ENCODE results near the gene STS. TPM values are rescaled to one million over a fixed set of nuclear protein-coding genes. Genes with fewer than 3 reads are reported as not detected.
A peak's percentile ranks its signal among the peaks of the same experiment; 100 is the strongest.

STS gene
- total and polyA plus RNA-seq, 10 of the 15 experiments (the other 5 are each of a cell fraction or from before 2014, with no cell fraction given), result 1.6 to 19.4 (median 4.7) TPM

- TF ChIP-seq PKNOX1 (IDR thresholded peaks at IDR 0.05) (peak; percentile 58), SREBF2 (IDR thresholded peaks at IDR 0.05; ENCODE audit: low read length) (no peak), IRF4 (IDR thresholded peaks at IDR 0.05; ENCODE audit: low read depth, low read length) (no peak), ZNF217 (IDR thresholded peaks at IDR 0.05) (no peak), LARP7 (IDR thresholded peaks at IDR 0.05) (0 out of 2 replicates have a peak, but pooled peaks have one; percentile 14), ZNF384 (IDR thresholded peaks at IDR 0.05; ENCODE audit: borderline replicate concordance, low read depth, low read length) (no peak), BCL11A (IDR thresholded peaks at IDR 0.05; ENCODE audit: low read depth, low read length) (0 out of 2 replicates have a peak, but pooled peaks have one; percentile 6), RUNX3 (IDR thresholded peaks at IDR 0.05; ENCODE audit: low read length) (no peak), TCF3 (IDR thresholded peaks at IDR 0.05; ENCODE audit: borderline replicate concordance, insufficient read depth, low read depth, low read length) (peak; percentile 84), RBBP5 (conservative IDR thresholded peaks at IDR 0.05) (no peak), SRF (IDR thresholded peaks at IDR 0.05; ENCODE audit: low read depth in 2 of 2, low read length in 2 of 2) (no peak), KLF5 (IDR thresholded peaks at IDR 0.05; ENCODE audit: partially characterized antibody) (no peak), EED (IDR thresholded peaks at IDR 0.05; ENCODE audit: low read depth) (peak; percentile 66; the same call in 1 of the 2 replicates), NR2C1 (IDR thresholded peaks at IDR 0.05) (0 out of 2 replicates have a peak, but pooled peaks have one; percentile 10), ASH2L (IDR thresholded peaks at IDR 0.05; ENCODE audit: borderline replicate concordance, low read depth) (no peak), SUPT20H (IDR thresholded peaks at IDR 0.05; ENCODE audit: borderline replicate concordance, control insufficient read depth, low read depth, low read length) (no peak), CEBPZ (IDR thresholded peaks at IDR 0.05; ENCODE audit: low read depth, low read length) (no peak), BCLAF1 (IDR thresholded peaks at IDR 0.05) (no peak), PAX8 (IDR thresholded peaks at IDR 0.05) (no peak), TAF1 (IDR thresholded peaks at IDR 0.05; ENCODE audit: borderline replicate concordance, low read depth, low read length) (peak; percentile 55; the same call in 1 of the 2 replicates), RB1 (IDR thresholded peaks at IDR 0.05; ENCODE audit: borderline replicate concordance) (no peak), USF2 (IDR thresholded peaks at IDR 0.05; ENCODE audit: borderline replicate concordance, low read depth, low read length) (no peak), ZNF24 (IDR thresholded peaks at IDR 0.05) (no peak), RFX5 (IDR thresholded peaks at IDR 0.05; ENCODE audit: low read depth, low read length) (no peak), YBX1 (IDR thresholded peaks at IDR 0.05) (no peak), STAT3 (IDR thresholded peaks at IDR 0.05; ENCODE audit: low read depth, low read length) (no peak)
Measured at GRCh38 chrX:7110821-7111276, 36.7 kb upstream of the STS start (continued).

Measured in GM12878 (cell line).